GM23338 (cell line): Measurements from ENCODE around the gene MAGI3. TPM values are rescaled to one million over a fixed set of nuclear protein-coding genes. Genes with fewer than 3 reads are reported as not detected.

ENCODE experiments used
- ATAC-seq: fragments of 200-7000 bp; cut with Tn5 transposase; 3 replicates; pipeline ENCODE4 v1.9.1; 2020
- DNase-seq: peaks from one replicate; pipeline ENCODE4 v3.0.0-alpha.2; 2015; ENCODE audit warnings: low spot score
- H2AFZ ChIP-seq: fragments of 200-600 bp; sonication (generic); 2 replicates; pipeline ENCODE4 v1.8.0; 2016; ENCODE audit warnings: antibody characterized with exemption, mild to moderate bottlenecking, moderate library complexity
- H3F3A ChIP-seq: fragments of 200-600 bp; sonication (generic); replicated peaks from 2 replicates; pipeline ENCODE4 v1.8.0; 2017; ENCODE audit warnings: antibody characterized with exemption, mixed run types, low read depth
- H3K27ac ChIP-seq: fragments of 200-600 bp; sonication (generic); 2 replicates; pipeline ENCODE4 v1.6.1; 2016; ENCODE audit warnings: low read depth
- H3K27me3 ChIP-seq: fragments of 200-600 bp; sonication (generic); 2 replicates; pipeline ENCODE4 v1.8.0; 2016; ENCODE audit warnings: mild to moderate bottlenecking, mixed run types, moderate library complexity; ENCODE audit not compliant: insufficient read depth
- H3K36me3 ChIP-seq: fragments of 200-600 bp; sonication (generic); 2 replicates; pipeline ENCODE4 v1.8.0; 2016; ENCODE audit warnings: mild to moderate bottlenecking; ENCODE audit not compliant: insufficient read depth
- H3K4me1 ChIP-seq: fragments of 200-600 bp; sonication (generic); 2 replicates; pipeline ENCODE4 v1.8.0; 2016; ENCODE audit warnings: mild to moderate bottlenecking, moderate library complexity; ENCODE audit not compliant: insufficient read depth
- H3K4me2 ChIP-seq: fragments of 200-600 bp; sonication (generic); 2 replicates; pipeline ENCODE4 v1.7.1; 2017; ENCODE audit warnings: mixed run types
- H3K4me3 ChIP-seq: fragments of 200-600 bp; sonication (generic); 2 replicates; pipeline ENCODE4 v1.6.1; 2016; ENCODE audit warnings: mixed run types
- H3K79me2 ChIP-seq: fragments of 200-600 bp; sonication (generic); replicated peaks from 2 replicates; pipeline ENCODE4 v1.8.0; 2017; ENCODE audit warnings: mild to moderate bottlenecking; ENCODE audit not compliant: insufficient read depth
- H3K9me2 ChIP-seq: fragments of 200-600 bp; sonication (generic); 2 replicates; pipeline ENCODE4 v1.8.0; 2017; ENCODE audit not compliant: insufficient read depth
- H4K20me1 ChIP-seq: fragments of 200-600 bp; sonication (generic); replicated peaks from 2 replicates; pipeline ENCODE4 v1.8.0; 2017; ENCODE audit warnings: mild to moderate bottlenecking; ENCODE audit not compliant: insufficient read depth
- H3K27ac Mint-ChIP-seq: 2 replicates; pipeline ENCODE4 v1.8.0; 2020; ENCODE audit warnings: inconsistent platforms, mild to moderate bottlenecking, moderate library complexity, mixed read lengths
- H3K27me3 Mint-ChIP-seq: 3 replicates; pipeline ENCODE4 v1.8.0; 2022; ENCODE audit warnings: low read depth, mild to moderate bottlenecking, moderate library complexity, mixed read lengths, inconsistent platforms; ENCODE audit not compliant: insufficient read depth, poor library complexity
- H3K36me3 Mint-ChIP-seq: 3 replicates; pipeline ENCODE4 v1.8.0; 2021; ENCODE audit warnings: low read depth, mild to moderate bottlenecking, inconsistent platforms, moderate library complexity, mixed read lengths
- H3K4me1 Mint-ChIP-seq: 3 replicates; pipeline ENCODE4 v1.8.0; 2020; ENCODE audit warnings: mild to moderate bottlenecking, inconsistent platforms, mixed read lengths
- H3K4me3 Mint-ChIP-seq: 3 replicates; pipeline ENCODE4 v1.8.0; 2021; ENCODE audit warnings: moderate library complexity, mild to moderate bottlenecking, inconsistent platforms, mixed read lengths
- H3K9me3 Mint-ChIP-seq: 3 replicates; pipeline ENCODE4 v1.8.0; 2020; ENCODE audit warnings: moderate library complexity, mild to moderate bottlenecking, inconsistent platforms, mixed read lengths
- CREB1 ChIP-seq: fragments of 250-450 bp; sonication (Bioruptor Pico); IDR thresholded peaks from 2 replicates; pipeline ENCODE4 v1.5.0; 2020; ENCODE audit warnings: low read depth, mild to moderate bottlenecking, moderate library complexity
- CTCF ChIP-seq, 2 experiments: fragments of 200-600 bp in 1 of 2; sonication (generic) in 1 of 2; conservative IDR thresholded peaks; 2 replicates each; pipeline versions ENCODE4 v1.5.1 to v1.6.1; 2016 to 2017; ENCODE audit warnings: antibody characterized with exemption in 2 of 2, low read depth in 2 of 2, mild to moderate bottlenecking in 2 of 2, moderate library complexity in 1 of 2
- ETS1 ChIP-seq: IDR thresholded peaks from 2 replicates; pipeline ENCODE4 v1.6.1; 2016; ENCODE audit warnings: antibody characterized with exemption
- EZH2 ChIP-seq: fragments of 200-600 bp; sonication (generic); IDR thresholded peaks from one replicate; pipeline ENCODE4 v1.8.0; 2017; ENCODE audit warnings: antibody characterized with exemption, mild to moderate bottlenecking, low read depth; ENCODE audit not compliant: unreplicated experiment
- EZH2phosphoT487 ChIP-seq: fragments of 200-600 bp; sonication (generic); IDR thresholded peaks from one replicate; pipeline ENCODE4 v1.8.1; 2018; ENCODE audit warnings: antibody characterized with exemption; ENCODE audit not compliant: unreplicated experiment
- JUNB ChIP-seq: IDR thresholded peaks from one replicate; pipeline ENCODE4 v1.6.1; 2016; ENCODE audit warnings: antibody characterized with exemption; ENCODE audit not compliant: unreplicated experiment
- NANOG ChIP-seq: IDR thresholded peaks from 2 replicates; pipeline ENCODE4 v1.6.1; 2016; ENCODE audit warnings: antibody characterized with exemption, borderline replicate concordance
- POLR2AphosphoS5 ChIP-seq: IDR thresholded peaks from 2 replicates; pipeline ENCODE4 v1.6.1; 2016; ENCODE audit warnings: antibody characterized with exemption, low read depth
- REST ChIP-seq: IDR thresholded peaks from one replicate; pipeline ENCODE4 v1.6.1; 2018; ENCODE audit warnings: antibody characterized with exemption; ENCODE audit not compliant: unreplicated experiment
- STAT1 ChIP-seq: IDR thresholded peaks from one replicate; pipeline ENCODE4 v1.6.1; 2016; ENCODE audit warnings: antibody characterized with exemption; ENCODE audit not compliant: unreplicated experiment
- ZNF114 ChIP-seq: fragments of 250-450 bp; sonication (Bioruptor Pico); IDR thresholded peaks from 2 replicates; pipeline ENCODE4 v1.5.0; 2020; ENCODE audit warnings: mild to moderate bottlenecking, moderate library complexity
- polyA plus RNA-seq: library from polyadenylated mRNA; unstranded; fragments of >200 nt; fragmentation: Nextera tagmentation; extraction: Ambion mirVana; gene quantifications from 2 replicates; pipeline ENCODE4 v1.2.1, GENCODE V29; 2016
- total RNA-seq: library from RNA; depleted of rRNA; stranded (reverse); fragments of >200 nt; shearing (Covaris generic); gene quantifications from 2 replicates; pipeline ENCODE4 v1.2.3, GENCODE V29; 2014

MAGI3 gene
- total and polyA plus RNA-seq, 2 experiments from 2014 or later = 3.9 to 10.0 TPM

GRCh38 chr1:113666126-113666525, 275.8 kb downstream of the MAGI3 start:
- H3K79me2 ChIP-seq = no peaks in the 10 kb centered on the region
- no peaks in the 10 kb centered on the region for H3K27me3 ChIP-seq
- H3K27ac Mint-ChIP-seq = no peak overlapping the region
- H3K27ac ChIP-seq = no peak overlapping the region
- H3F3A ChIP-seq = no peaks in the 10 kb centered on the region
- ATAC-seq = no peak
- DNase-seq = no peak
- H3K4me1 Mint-ChIP-seq = no peaks in the 10 kb centered on the region
- no peak overlapping the region for H2AFZ ChIP-seq
- H3K4me3 ChIP-seq = no peak overlapping the region
- H3K36me3 Mint-ChIP-seq = no peaks in the 10 kb centered on the region
- H3K4me2 ChIP-seq = no peak overlapping the region
- H3K4me3 Mint-ChIP-seq = no peak overlapping the region
- H3K9me3 Mint-ChIP-seq = no peaks in the 10 kb centered on the region
- H4K20me1 ChIP-seq = no peaks in the 10 kb centered on the region
- no peaks in the 10 kb centered on the region for H3K9me2 ChIP-seq
- TF ChIP-seq EZH2 (no peak), NANOG (no peak), STAT1 (no peak), EZH2phosphoT487 (no peak), CTCF (conservative IDR thresholded peaks at IDR 0.05; ENCODE audit: low read depth in 2 of 2) (no peak), REST (no peak), POLR2AphosphoS5 (no peak), CREB1 (CRISPR knock-in tag) (no peak)
- H3K4me1 ChIP-seq = no peaks in the 10 kb centered on the region
- H3K27me3 Mint-ChIP-seq = no peaks in the 10 kb centered on the region
- H3K36me3 ChIP-seq = no peaks in the 10 kb centered on the region

GRCh38 chr1:113669988-113670387, 279.7 kb downstream of the MAGI3 start:
- H3K4me1 Mint-ChIP-seq = no peaks in the 10 kb centered on the region
- Histone ChIP-seq H3K9me2 (no peaks in the 10 kb centered on the region), H3K4me1 (no peaks in the 10 kb centered on the region), H3K27me3 (no peaks in the 10 kb centered on the region), H3K27ac (no peak overlapping the region), H2AFZ (no peak overlapping the region), H3K36me3 (no peaks in the 10 kb centered on the region), H4K20me1 (no peaks in the 10 kb centered on the region), H3K4me3 (no peak overlapping the region), H3K79me2 (no peaks in the 10 kb centered on the region), H3F3A (no peaks in the 10 kb centered on the region), H3K4me2 (no peak overlapping the region)
- ATAC-seq (no peak; the same call in 2 of the 3 replicates), DNase-seq (no peak)
- TF ChIP-seq EZH2 = no peak
- TF ChIP-seq ETS1 = no peak
- TF ChIP-seq ZNF114 (CRISPR knock-in tag) = no peak
- no peak for TF ChIP-seq REST
- no peak for TF ChIP-seq EZH2phosphoT487
- peak; percentile 16 to 48; a peak in 3 of 4 replicates for TF ChIP-seq CTCF (conservative IDR thresholded peaks at IDR 0.05; ENCODE audit: low read depth in 2 of 2)
- TF ChIP-seq POLR2AphosphoS5 = no peak
- TF ChIP-seq JUNB = no peak
- no peaks in the 10 kb centered on the region for H3K27me3 Mint-ChIP-seq
- H3K36me3 Mint-ChIP-seq = no peaks in the 10 kb centered on the region
- no peak overlapping the region for H3K4me3 Mint-ChIP-seq
- no peak overlapping the region for H3K27ac Mint-ChIP-seq
- no peaks in the 10 kb centered on the region for H3K9me3 Mint-ChIP-seq
